H1 (cell line): ENCODE data around the gene SH2D1B.

ENCODE experiments used
- BRCA1 ChIP-seq: IDR thresholded peaks from 2 replicates; pipeline ENCODE4 v1.6.1; 2012; ENCODE audit warnings: low read depth, low read length, improper control_type of control experiment
- CHD2 ChIP-seq: IDR thresholded peaks from 2 replicates; pipeline ENCODE4 v1.6.1; 2012; ENCODE audit warnings: low read length, improper control_type of control experiment
- EZH2 ChIP-seq: fragments of 200-600 bp; sonication (generic); IDR thresholded peaks from 2 replicates; pipeline ENCODE4 v1.7.1; 2012; ENCODE audit warnings: low read depth, mild to moderate bottlenecking, moderate library complexity, low read length, inconsistent platforms; ENCODE audit not compliant: severe bottlenecking
- GABPA ChIP-seq: IDR thresholded peaks from 2 replicates; pipeline ENCODE4 v1.6.1; 2011; ENCODE audit warnings: mild to moderate bottlenecking, low read length, moderate library complexity, borderline replicate concordance; ENCODE audit not compliant: insufficient read depth
- MAFK ChIP-seq: IDR thresholded peaks from 2 replicates; pipeline ENCODE4 v1.6.1; 2012; ENCODE audit warnings: low read depth, mild to moderate bottlenecking, improper control_type of control experiment, low read length
- POLR2A ChIP-seq, 2 experiments: IDR thresholded peaks; 1 replicate in 1 of 2; 2 replicates in 1 of 2; pipeline ENCODE4 v1.6.1; 2011; ENCODE audit warnings: low read depth in 2 of 2, low read length in 2 of 2, mild to moderate bottlenecking in 2 of 2; ENCODE audit errors: control extremely low read depth in 1 of 2
- TCF12 ChIP-seq: IDR thresholded peaks from 2 replicates; pipeline ENCODE4 v1.6.1; 2011; ENCODE audit warnings: low read depth, mild to moderate bottlenecking, low read length

DNA sequence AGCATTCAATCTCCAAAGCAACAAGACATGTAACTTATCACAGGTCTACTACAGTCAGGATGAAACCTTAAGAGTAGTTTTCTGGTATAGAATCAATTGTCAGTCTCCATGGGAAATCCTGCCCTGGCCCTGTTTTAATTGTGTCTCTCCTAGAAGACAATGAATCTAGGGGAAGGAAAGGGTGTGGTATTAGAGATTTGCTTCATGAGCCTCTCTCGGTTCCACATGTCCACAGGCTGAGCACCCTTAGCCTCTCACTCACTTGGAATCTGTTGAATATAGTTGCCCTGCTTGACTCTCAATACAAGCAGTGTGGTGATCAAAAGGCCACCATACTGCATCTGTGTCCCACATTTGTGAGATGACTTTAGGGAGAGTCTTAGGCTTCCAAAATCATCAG is 53.0 kb downstream of the SH2D1B start:
- no peak for TF ChIP-seq GABPA
- no peak for TF ChIP-seq MAFK
- TF ChIP-seq EZH2 = no peak
- no peak for TF ChIP-seq CHD2
- no peak for TF ChIP-seq TCF12
- TF ChIP-seq BRCA1 = no peak
- TF ChIP-seq POLR2A (IDR thresholded peaks at IDR 0.05; ENCODE audit: control extremely low read depth in 1 of 2, low read depth in 2 of 2, low read length in 2 of 2) = no peak
